Amniotic stem cell (primary cell): ENCODE data around the gene EEA1.

Source experiments
- DNase-seq: peaks from one replicate; lab custom pipeline; 2025; lab: John Stamatoyannopoulos, UW

The EEA1 gene

DNA sequence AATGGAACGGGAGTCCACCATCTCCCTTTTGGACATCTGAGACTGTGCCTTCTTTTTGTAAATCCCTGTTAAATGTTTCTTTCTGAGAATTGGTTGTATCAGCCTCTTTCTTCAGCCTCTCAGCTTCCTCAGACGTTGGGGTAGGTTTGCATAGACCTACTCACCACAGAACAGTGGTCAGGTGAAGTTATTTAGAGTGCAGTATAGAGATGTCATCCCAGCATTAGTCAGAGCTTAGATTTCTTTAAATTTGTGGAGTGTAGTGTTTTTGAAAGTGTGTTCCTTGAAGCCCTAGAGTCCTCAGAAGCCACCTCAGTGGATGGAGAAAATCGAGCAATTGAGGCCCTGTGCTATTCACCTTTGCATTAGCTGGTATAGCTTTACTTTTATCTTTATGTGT, 8.9 kb upstream of the EEA1 start:
- DNase-seq, result no peak

- DNase-seq, result no peak
Measured at GRCh38 chr12:92933606-92934005, 4.5 kb upstream of the EEA1 start.

DNA sequence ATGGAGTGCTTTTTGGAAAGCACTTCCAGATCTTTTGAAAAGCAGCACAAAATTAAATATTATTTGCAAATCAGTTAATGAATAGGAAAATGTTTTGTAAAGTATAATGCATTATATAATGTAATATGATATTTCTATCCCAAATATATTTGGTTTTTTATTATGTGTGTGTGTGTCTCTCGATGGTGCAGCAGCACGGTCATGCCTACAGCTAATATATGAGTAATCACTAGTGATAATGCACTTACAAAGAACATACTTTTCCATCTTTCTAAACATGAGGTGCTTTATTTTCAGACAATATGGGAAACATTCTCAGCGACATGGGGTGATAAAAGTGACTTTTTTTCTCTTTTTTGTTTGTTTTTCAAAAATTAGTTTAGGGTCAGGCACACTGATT, 1.3 kb upstream of the EEA1 start:
- DNase-seq, result no peak

DNA sequence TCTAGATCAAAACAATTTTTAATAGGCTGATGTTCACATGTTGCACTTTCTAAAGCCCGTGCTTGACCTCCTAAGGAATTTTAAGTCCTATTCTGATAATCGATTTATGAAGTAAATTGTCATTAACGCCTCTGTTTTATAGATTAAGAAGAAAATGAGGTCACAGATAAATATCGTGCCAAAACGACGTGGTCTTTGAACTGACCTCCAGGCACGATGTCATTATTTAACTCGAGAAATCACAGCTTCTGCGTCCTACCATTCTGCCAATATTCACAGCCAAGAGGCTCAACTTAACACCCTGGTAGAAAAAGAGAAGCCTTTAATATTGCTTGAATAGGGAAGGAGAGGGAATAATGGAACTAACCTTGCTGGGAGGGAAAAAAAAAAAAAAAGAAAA, 888 bp upstream of the EEA1 start:
- DNase-seq, result no peak

DNA sequence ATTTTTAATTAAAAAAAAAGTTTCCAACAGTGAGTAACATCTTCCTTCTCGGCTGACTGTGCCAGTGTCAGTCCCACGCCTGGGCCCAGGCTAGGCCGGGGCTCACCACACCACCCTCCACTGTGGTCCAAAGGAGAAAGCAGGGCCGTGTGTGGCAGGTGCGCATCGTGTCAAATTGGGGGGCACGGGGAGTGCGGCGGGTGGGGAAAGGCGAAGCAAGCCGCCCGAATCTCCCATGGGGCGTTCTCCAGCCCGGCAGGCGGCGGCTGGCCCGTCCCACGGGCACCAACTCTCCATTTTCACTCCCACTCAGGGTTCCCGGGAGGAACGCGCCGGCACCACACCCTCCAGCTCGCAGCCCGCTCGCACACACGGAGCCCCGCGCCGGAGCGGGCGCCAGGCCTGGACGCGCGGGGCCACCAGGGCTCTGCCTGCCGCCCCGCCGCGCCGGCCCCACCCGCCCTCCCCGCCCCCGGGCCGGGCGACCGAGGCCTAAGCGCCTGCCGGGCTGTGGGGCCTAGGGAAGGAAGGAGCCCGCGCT, 604 bp downstream of the EEA1 start:
- peak; percentile 10 for DNase-seq

- peak; percentile 37 for DNase-seq
Measured at GRCh38 chr12:92927436-92928281, 1.4 kb downstream of the EEA1 start.

DNA sequence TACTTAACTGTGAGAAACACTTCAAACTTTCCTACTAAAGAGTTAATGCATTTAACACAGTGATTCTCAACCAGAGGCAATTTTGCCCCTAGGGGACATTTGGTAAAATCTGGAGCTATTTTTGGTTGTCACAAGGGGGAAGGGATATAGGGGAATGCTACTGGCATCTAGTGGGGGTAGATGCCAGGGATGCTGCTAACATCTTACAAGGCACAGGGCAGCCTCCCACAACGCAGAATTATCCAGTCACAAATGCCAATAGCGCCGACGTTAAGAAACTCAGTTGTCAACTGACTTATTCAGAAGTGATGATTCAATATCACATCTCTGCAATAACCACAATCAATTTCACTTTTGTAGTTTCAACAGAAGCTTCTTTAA, 2.0 kb downstream of the EEA1 start:
- DNase-seq, result peak; percentile 43

GRCh38 chr12:92926549-92926948, 2.5 kb downstream of the EEA1 start:
- DNase-seq, result no peak

- DNase-seq, result no peak
Measured at GRCh38 chr12:92921877-92922276, 7.2 kb downstream of the EEA1 start.

DNA sequence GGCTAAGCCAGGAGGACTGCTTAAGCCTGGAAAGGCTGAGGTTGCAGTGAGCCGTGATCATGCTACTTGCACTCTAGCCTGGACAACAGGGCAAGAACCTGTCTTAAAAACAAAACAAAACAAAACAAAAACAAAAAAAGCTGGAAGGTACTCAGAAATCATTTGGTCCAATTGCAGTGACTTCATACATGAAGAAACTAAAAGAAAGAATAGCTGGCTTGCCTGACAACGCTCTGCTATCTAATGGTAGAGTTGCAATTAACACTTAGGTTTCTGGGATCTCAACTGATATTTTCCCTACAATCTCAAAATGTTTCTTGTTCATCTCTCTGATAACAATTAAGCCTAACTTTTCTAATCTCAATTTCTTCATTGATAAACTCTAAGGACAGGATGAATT, 13.7 kb downstream of the EEA1 start:
- DNase-seq, result no peak

GRCh38 chr12:92914170-92914569, 14.9 kb downstream of the EEA1 start:
- no peak for DNase-seq

GRCh38 chr12:92912672-92913071, 16.4 kb downstream of the EEA1 start:
- DNase-seq, result no peak

- DNase-seq, result no peak
Measured at GRCh38 chr12:92912052-92912451, 17.0 kb downstream of the EEA1 start.

DNA sequence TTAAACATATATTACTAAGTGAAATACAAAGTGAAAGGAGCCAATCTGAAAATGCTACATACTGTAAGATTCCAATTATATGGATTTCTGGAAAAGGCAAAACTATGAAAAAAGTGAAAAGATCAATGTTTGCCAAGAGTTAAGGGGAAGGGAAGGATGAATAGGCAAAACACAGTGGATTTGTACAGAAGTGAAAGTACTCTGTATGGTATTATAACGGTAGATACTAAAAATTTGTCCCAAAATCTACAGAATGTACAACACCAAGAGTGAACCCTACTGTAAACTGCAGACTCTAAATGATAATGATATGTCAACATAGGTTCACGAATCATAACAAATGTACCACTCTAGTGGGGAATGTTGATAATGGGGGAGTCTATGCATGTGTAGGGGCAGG, 17.8 kb downstream of the EEA1 start:
- no peak for DNase-seq

DNA sequence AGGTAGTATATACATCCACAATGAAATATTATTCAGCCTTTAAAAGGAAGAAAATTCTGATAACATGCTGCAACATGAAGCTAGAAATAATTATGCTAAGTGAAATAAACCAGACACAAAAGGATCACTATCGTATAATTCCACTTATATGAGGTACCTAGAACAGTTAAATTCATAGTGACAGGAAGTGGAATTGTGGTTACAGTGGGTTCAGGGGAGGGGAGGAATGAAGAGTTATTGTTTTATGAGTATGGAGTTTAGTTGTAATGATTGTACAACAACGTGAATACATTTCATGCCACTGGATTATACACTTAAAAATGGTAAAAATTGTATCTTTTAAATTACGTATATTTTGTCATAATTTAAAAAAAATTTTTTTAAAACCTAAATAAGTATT, 21.0 kb downstream of the EEA1 start:
- no peak for DNase-seq

GRCh38 chr12:92905811-92906554, 23.1 kb downstream of the EEA1 start:
- DNase-seq, result no peak

DNA sequence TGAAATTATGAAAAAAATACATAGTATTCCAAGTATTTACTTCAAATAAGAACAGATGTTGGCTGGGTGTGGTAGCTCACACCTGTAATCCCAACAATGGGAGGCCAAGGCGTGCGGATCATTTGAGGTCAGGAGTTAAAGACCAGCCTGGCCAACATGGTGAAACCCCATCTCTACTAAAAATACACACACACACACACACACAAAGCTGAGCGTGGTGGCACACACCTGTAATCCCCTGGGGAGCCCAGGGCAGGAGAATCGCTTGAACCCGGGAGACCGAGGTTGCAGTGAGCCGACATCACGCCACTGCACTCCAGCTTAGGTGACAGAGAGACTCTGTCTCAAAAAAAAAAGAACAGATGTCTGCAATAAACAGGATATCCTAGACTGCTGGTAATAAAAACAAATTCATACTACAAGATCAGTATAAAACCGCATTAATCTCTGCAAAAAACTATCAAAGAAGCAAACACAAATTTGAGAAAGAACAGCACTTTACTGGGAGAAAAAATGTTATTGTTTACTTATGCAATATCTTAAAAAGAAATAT, 23.8 kb downstream of the EEA1 start:
- DNase-seq, result no peak

DNA sequence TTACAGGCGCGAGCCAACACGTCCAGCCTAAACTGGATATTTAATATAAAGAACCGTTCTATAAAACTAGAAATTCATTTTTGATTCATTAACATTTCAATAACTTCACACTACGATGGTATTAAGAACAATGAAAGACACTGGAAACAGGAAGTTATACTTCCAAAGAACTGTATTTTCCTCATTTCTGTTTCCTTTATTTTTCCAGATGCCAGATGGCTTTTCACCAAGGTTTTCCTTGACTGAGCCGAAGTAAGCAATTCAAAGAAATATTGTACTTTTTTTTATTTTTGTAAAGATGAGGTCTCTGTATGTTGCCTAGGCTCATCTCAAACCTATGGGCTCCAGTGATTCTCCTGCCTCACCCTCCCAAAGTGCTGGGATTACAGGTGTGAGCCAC, 28.2 kb downstream of the EEA1 start:
- no peak for DNase-seq

GRCh38 chr12:92899386-92900001, 29.6 kb downstream of the EEA1 start:
- peak; percentile 91 for DNase-seq

- no peak for DNase-seq
Measured at GRCh38 chr12:92898755-92899154, 30.3 kb downstream of the EEA1 start.

- DNase-seq, result no peak
Measured at GRCh38 chr12:92897844-92898243, 31.3 kb downstream of the EEA1 start.

DNA sequence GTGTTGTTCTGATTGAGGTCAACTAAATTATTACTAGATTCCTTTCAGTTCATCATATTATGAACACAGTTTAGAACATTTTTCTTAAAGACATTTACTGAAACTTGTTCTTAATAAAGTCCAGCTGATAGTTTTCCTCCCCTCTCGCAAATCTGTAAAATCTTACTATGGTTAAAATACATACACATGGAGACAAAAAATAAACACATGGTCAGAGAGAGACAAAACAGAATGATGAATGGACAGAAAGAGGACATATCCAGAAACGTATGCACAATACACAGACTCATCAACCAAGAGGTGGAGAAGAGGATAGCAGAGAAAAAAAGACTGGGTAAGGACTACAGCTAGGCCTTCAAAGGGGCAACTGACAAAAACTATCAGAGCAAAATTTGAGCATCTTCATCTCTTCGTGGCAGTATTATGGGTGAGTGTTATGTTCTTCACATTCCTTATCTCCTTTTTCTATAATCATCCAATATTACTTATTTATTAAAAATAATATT, 38.4 kb downstream of the EEA1 start:
- DNase-seq, result no peak
